MV-4-11 (cell line): ENCODE results near the gene ADAM12.

ENCODE experiments used
- DNase-seq: peaks from one replicate; lab custom pipeline; 2025; lab: John Stamatoyannopoulos, UW

Gene ADAM12, protein sequence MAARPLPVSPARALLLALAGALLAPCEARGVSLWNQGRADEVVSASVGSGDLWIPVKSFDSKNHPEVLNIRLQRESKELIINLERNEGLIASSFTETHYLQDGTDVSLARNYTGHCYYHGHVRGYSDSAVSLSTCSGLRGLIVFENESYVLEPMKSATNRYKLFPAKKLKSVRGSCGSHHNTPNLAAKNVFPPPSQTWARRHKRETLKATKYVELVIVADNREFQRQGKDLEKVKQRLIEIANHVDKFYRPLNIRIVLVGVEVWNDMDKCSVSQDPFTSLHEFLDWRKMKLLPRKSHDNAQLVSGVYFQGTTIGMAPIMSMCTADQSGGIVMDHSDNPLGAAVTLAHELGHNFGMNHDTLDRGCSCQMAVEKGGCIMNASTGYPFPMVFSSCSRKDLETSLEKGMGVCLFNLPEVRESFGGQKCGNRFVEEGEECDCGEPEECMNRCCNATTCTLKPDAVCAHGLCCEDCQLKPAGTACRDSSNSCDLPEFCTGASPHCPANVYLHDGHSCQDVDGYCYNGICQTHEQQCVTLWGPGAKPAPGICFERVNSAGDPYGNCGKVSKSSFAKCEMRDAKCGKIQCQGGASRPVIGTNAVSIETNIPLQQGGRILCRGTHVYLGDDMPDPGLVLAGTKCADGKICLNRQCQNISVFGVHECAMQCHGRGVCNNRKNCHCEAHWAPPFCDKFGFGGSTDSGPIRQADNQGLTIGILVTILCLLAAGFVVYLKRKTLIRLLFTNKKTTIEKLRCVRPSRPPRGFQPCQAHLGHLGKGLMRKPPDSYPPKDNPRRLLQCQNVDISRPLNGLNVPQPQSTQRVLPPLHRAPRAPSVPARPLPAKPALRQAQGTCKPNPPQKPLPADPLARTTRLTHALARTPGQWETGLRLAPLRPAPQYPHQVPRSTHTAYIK

GRCh38 chr10:126387931-126388911 lies at the start of gene ADAM12:
ADAM12 (minus strand) TSS chr10:126388477; CDS start chr10:126388145, 332 bp downstream.
- no peak for DNase-seq

DNA sequence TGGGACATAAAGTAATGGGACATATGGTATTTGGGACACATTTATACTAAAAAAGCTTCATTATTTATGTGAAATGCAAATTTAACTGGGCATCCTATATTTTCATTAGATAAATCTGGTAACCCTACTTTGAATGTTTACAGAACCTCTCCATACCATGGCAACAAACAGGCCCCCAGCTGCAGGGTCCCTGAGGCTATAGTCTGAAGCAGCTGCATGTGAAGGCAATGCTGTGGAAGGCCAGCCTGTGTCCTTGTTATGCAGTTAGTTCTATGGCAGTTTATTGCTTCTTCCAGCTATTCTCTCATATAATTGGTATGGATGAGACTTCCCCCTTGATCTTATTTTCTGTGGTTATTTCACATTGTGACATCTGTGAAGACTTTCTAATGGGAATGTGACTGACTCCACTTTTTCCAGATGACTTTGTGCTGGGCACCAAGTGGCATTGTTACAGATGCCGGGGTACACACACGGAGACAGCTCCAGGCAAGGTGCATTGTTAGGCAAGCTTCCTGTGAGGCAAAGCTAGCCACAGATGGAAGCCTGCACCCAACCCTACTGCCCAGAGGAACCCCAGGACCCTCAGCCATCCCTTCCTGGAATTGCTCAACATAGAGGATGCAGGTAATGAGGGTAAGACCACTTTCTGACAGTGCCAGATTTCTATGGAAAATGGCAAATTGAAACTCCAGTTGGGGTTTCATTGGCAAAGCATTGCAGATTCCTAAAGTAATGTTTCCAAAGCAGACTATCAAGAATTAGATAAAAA lies 49.5 kb upstream of the ADAM12 start:
- DNase-seq = no peak

GRCh38 chr10:126434235-126434634 lies 46.0 kb upstream of the ADAM12 start:
- no peak for DNase-seq

DNA sequence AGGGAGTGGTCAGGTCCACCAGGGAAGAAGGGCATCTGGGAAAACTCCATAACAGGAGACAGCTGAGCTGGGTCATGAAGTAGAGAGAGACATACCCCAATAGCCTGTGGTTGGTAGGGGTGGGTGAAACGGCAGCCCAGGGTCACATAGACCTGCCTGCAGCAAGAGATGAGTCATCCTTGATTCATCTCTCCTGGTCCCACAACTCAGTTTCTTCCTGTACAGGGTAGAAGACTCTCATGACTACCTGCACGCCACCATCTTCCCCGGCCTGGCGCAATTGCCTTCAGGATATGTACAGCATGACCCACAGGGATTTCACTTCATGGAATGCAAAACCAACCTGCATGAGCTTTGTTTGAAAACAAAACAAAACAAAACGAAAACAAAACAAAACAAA lies 45.1 kb upstream of the ADAM12 start:
- no peak for DNase-seq

GRCh38 chr10:126432507-126432906 lies 44.2 kb upstream of the ADAM12 start:
- no peak for DNase-seq

- no peak for DNase-seq
Measured at GRCh38 chr10:126431816-126432215, 43.5 kb upstream of the ADAM12 start.

DNA sequence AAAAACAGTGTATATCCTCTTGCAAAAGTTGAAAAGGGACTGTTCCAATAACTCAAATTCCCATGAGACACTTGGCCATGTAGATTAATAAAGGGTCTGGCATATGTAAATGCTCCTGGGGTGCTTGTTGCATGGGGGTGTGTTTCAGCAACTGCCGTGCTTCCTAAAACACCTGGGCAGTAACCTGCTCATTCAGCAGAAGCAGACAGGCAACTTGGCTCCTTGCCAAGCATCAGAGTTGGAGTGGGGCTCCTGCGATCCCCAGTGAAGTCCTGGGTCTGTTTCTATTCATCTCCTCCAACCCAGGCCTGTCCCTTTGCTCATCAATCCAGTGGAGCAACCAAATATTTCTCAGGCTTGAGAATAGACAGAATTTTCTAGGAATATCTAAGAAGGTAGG lies 42.2 kb upstream of the ADAM12 start:
- no peak for DNase-seq

GRCh38 chr10:126429275-126429674 lies 41.0 kb upstream of the ADAM12 start:
- DNase-seq = no peak

GRCh38 chr10:126425489-126426065 lies 37.3 kb upstream of the ADAM12 start:
- no peak for DNase-seq

DNA sequence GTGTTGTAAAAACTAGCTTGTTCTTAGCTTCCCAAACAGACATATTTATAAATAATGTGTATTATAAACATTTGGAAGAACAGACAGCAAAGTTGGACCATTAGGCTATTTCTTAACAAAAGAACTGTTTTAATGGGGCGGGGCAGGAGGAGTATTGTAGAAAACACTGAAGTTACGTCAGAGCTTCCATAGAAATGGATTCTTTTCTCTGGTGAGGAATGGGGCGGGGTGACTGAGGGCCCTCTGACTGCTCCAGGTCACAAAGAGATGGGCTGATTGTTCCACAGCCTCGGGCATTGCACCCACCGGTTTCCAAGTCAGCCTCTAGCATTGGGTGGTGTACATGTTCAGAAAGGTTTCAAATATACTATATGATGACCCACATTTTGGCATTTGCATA lies 36.8 kb upstream of the ADAM12 start:
- DNase-seq = no peak

DNA sequence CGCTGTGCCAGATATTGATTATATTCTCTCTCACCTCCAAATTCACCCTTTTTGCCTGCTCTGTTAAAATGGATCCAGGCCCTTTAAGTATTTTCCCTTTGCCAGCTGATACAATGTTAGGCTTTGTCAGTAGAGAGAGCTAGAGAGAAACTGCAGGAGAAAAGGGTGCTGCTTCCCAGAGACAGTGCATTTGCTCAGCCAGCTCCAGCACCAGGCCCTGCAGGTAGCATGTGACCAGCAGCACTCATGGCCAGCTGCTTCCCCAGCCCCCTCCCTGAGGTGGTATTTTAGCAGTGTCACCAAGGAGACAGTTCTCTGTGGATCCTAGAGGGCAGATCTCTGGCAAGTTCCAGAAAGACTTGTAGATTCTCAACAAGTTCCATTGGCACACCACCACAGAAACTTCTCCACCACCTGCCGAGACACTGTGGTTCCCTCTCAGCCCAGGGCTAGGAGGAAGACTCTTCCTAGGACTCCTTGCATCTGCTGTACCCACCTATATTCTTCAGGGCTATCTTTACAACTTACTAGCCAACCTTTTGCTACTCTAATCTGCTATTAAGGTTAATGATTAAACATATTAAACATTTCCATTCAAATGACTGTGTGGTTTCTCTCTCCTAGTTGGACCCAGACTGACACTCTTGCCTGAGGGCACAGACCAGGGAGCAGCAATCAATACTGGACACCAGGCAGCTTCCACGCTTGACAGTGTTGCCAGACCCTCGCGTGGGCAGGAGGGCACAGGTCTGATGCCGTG lies 35.6 kb upstream of the ADAM12 start:
- no peak for DNase-seq

DNA sequence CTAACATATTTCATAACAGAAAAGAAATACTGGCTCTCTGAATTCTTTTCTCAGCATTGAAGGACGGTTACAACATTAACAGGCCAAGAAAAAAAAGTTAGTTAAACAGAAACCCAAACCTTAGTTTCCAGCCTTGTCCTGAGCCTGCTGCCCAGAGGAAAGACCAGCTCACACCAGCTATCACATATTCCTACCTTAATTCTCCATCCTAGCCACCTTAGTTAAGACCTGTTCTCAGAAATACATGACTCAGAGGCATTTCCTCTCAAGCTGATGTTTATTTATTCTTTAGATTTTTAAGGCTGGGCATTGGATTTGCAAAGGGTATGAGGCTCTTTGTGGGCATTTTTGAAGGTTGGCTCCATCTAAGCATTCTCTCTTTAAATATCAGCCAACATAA lies 34.3 kb upstream of the ADAM12 start:
- DNase-seq = no peak

GRCh38 chr10:126421756-126422256 lies 33.5 kb upstream of the ADAM12 start:
- DNase-seq = no peak

- DNase-seq = no peak
Measured at GRCh38 chr10:126420567-126421300, 32.5 kb upstream of the ADAM12 start.

- no peak for DNase-seq
Measured at GRCh38 chr10:126417220-126417825, 29.0 kb upstream of the ADAM12 start.

DNA sequence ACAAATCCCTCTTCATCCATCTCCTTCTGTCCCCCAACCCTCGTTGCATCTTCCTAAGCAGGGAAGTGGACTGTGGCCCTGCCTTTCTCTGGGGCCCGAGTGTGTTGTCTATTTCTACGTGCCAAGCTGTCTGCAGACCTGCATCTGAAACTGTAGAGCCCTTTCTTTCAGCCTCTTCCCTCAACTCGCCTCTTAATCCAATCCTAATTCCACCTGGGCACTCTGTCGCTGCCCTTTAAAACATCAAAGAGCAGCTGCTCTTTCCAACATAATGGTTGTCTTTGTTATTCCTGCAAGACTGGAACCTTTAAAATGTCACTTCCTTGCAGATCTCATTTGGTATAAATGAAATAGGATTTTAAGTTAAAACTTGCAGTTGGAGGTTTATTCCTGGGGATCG lies 21.5 kb upstream of the ADAM12 start:
- DNase-seq = no peak

DNA sequence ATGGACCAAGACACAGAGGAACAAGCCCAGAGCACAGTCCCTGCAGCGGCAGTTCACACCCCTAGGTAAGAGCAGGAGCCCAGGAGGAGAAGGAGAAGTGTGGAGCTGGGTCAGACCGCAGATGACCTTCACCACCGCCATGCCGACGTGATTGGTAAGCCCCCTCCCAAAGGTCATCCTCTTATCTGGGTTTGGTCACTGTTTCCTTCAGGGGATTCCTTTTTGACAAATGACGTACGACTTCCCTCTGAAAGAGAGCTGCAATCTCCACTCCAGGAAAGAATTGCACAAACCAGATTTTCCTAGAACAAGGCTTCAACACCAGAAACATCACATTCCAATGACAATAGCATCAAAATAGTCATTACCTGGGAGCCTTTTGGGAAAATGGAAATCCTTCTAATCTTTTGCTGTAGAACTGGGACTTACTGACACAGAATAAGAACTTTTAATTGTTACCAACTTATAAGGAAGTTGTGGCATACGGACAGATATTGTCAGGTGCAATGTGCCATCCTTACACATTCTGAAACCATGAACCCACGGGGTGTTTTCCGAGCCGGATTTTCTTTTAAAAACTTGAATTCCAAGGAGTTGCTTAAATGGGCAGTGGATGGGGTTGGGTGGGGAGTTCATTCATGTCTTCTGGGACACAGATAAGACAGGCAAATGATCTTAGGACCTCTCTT lies 20.8 kb upstream of the ADAM12 start:
- no peak for DNase-seq

DNA sequence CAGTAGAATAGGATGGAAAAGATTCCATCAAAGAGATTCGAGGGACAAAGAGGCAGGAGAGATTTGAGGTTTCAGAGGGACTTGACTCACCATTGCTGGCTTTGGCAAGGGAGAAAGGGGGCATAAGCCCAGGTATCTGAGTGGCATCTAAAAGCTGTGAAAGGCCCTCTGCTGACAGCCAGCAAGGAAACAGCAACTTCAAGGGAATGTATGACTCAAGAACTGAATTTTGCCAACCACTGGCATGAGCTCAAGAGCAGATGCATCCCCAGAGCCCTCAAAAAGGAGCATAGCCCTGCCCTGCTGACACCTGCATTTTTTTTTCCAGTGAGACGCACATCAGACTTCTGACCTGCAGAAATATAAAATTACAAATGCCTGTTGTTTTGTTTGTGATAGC lies 19.6 kb upstream of the ADAM12 start:
- DNase-seq = no peak
